ENCODE data around the gene WDR37.

Gene WDR37

GRCh38 chr10:1070919-1071318 lies 14.7 kb downstream of the WDR37 start:
- H3K27ac Mint-ChIP-seq: no peak overlapping the region
- H3K9me3 Mint-ChIP-seq: no peaks in the 10 kb centered on the region
- peaks cover 22% of the 10 kb centered on the region for H3K36me3 Mint-ChIP-seq (ENCODE audit: low read depth)
- no peaks in the 10 kb centered on the region for H3K27me3 Mint-ChIP-seq (ENCODE audit: low read depth)
- peaks cover 30% of the 10 kb centered on the region for H3K4me1 Mint-ChIP-seq (ENCODE audit: low read depth)
- H3K4me3 Mint-ChIP-seq: no peak overlapping the region

GRCh38 chr10:1074052-1074747 lies 18.0 kb downstream of the WDR37 start:
- H3K27ac Mint-ChIP-seq: no peak overlapping the region
- H3K27me3 Mint-ChIP-seq (ENCODE audit: low read depth): no peaks in the 10 kb centered on the region
- no peaks in the 10 kb centered on the region for H3K9me3 Mint-ChIP-seq
- peaks cover 12% of the 10 kb centered on the region for H3K4me1 Mint-ChIP-seq (ENCODE audit: low read depth)
- H3K4me3 Mint-ChIP-seq: no peak overlapping the region
- peaks cover 24% of the 10 kb centered on the region for H3K36me3 Mint-ChIP-seq (ENCODE audit: low read depth)

GRCh38 chr10:1074748-1075308 lies 18.6 kb downstream of the WDR37 start:
- Mint-ChIP-seq H3K4me1 (ENCODE audit: low read depth) (peaks cover 7% of the 10 kb centered on the region), H3K4me3 (no peak overlapping the region), H3K27ac (no peak overlapping the region), H3K36me3 (ENCODE audit: low read depth) (peaks cover 30% of the 10 kb centered on the region), H3K9me3 (no peaks in the 10 kb centered on the region), H3K27me3 (ENCODE audit: low read depth) (no peaks in the 10 kb centered on the region)

- Mint-ChIP-seq H3K27ac (no peak overlapping the region), H3K36me3 (ENCODE audit: low read depth) (peaks cover 49% of the 10 kb centered on the region), H3K9me3 (no peaks in the 10 kb centered on the region), H3K4me1 (ENCODE audit: low read depth) (peaks cover 4% of the 10 kb centered on the region), H3K27me3 (ENCODE audit: low read depth) (no peaks in the 10 kb centered on the region), H3K4me3 (no peak overlapping the region)
These were observed 22.5 kb downstream of the WDR37 start for GRCh38 chr10:1078668-1079067.

- Mint-ChIP-seq H3K36me3 (ENCODE audit: low read depth) (peaks cover 64% of the 10 kb centered on the region), H3K4me3 (no peak overlapping the region), H3K27me3 (ENCODE audit: low read depth) (no peaks in the 10 kb centered on the region), H3K9me3 (no peaks in the 10 kb centered on the region), H3K27ac (no peak overlapping the region), H3K4me1 (ENCODE audit: low read depth) (peaks cover 2% of the 10 kb centered on the region)
These were observed 27.4 kb downstream of the WDR37 start for GRCh38 chr10:1083581-1083980.

GRCh38 chr10:1084011-1084950 lies 28.1 kb downstream of the WDR37 start:
- Mint-ChIP-seq H3K4me3 (no peak overlapping the region), H3K9me3 (no peaks in the 10 kb centered on the region), H3K27ac (no peak overlapping the region), H3K27me3 (ENCODE audit: low read depth) (no peaks in the 10 kb centered on the region), H3K4me1 (ENCODE audit: low read depth) (peaks cover 2% of the 10 kb centered on the region), H3K36me3 (ENCODE audit: low read depth) (peaks cover 62% of the 10 kb centered on the region)

- peaks cover 58% of the 10 kb centered on the region for H3K36me3 Mint-ChIP-seq (ENCODE audit: low read depth)
- H3K27ac Mint-ChIP-seq: no peak overlapping the region
- no peak overlapping the region for H3K4me3 Mint-ChIP-seq
- H3K27me3 Mint-ChIP-seq (ENCODE audit: low read depth): no peaks in the 10 kb centered on the region
- peaks cover 2% of the 10 kb centered on the region for H3K4me1 Mint-ChIP-seq (ENCODE audit: low read depth)
- no peaks in the 10 kb centered on the region for H3K9me3 Mint-ChIP-seq
These were observed 29.1 kb downstream of the WDR37 start for GRCh38 chr10:1085258-1085657.

- Mint-ChIP-seq H3K27ac (no peak overlapping the region), H3K4me1 (ENCODE audit: low read depth) (peaks cover 2% of the 10 kb centered on the region), H3K36me3 (ENCODE audit: low read depth) (peaks cover 58% of the 10 kb centered on the region), H3K9me3 (no peaks in the 10 kb centered on the region), H3K27me3 (ENCODE audit: low read depth) (no peaks in the 10 kb centered on the region), H3K4me3 (no peak overlapping the region)
These were observed 30.6 kb downstream of the WDR37 start for GRCh38 chr10:1086787-1087186.

- peaks cover 9% of the 10 kb centered on the region for H3K4me1 Mint-ChIP-seq (ENCODE audit: low read depth)
- H3K4me3 Mint-ChIP-seq: no peak overlapping the region
- H3K9me3 Mint-ChIP-seq: no peaks in the 10 kb centered on the region
- no peaks in the 10 kb centered on the region for H3K27me3 Mint-ChIP-seq (ENCODE audit: low read depth)
- H3K36me3 Mint-ChIP-seq (ENCODE audit: low read depth): peaks cover 49% of the 10 kb centered on the region
- H3K27ac Mint-ChIP-seq: no peak overlapping the region
These were observed 33.0 kb downstream of the WDR37 start for GRCh38 chr10:1089017-1089689.

GRCh38 chr10:1090696-1091095 lies 34.5 kb downstream of the WDR37 start:
- H3K36me3 Mint-ChIP-seq (ENCODE audit: low read depth): peaks cover 40% of the 10 kb centered on the region
- H3K27me3 Mint-ChIP-seq (ENCODE audit: low read depth): no peaks in the 10 kb centered on the region
- no peak overlapping the region for H3K4me3 Mint-ChIP-seq
- peaks cover 9% of the 10 kb centered on the region for H3K4me1 Mint-ChIP-seq (ENCODE audit: low read depth)
- H3K9me3 Mint-ChIP-seq: no peaks in the 10 kb centered on the region
- H3K27ac Mint-ChIP-seq: no peak overlapping the region

- Mint-ChIP-seq H3K9me3 (no peaks in the 10 kb centered on the region), H3K4me3 (no peak overlapping the region), H3K27ac (no peak overlapping the region)
These were observed 37.5 kb downstream of the WDR37 start for GRCh38 chr10:1093696-1094095.

GRCh38 chr10:1094112-1095057 lies 38.2 kb downstream of the WDR37 start:
- H3K36me3 Mint-ChIP-seq (ENCODE audit: low read depth): peaks cover 28% of the 10 kb centered on the region

More at GRCh38 chr10:1093696-1094095, 37.5 kb downstream of the WDR37 start:
- H3K27me3 Mint-ChIP-seq (ENCODE audit: low read depth): no peaks in the 10 kb centered on the region
- peaks cover 23% of the 10 kb centered on the region for H3K36me3 Mint-ChIP-seq (ENCODE audit: low read depth)
- peaks cover 7% of the 10 kb centered on the region for H3K4me1 Mint-ChIP-seq (ENCODE audit: low read depth)

GRCh38 chr10:1095498-1095897 lies 39.3 kb downstream of the WDR37 start:
- Mint-ChIP-seq H3K27ac (no peak overlapping the region), H3K36me3 (ENCODE audit: low read depth) (peaks cover 32% of the 10 kb centered on the region), H3K27me3 (ENCODE audit: low read depth) (no peaks in the 10 kb centered on the region), H3K4me1 (ENCODE audit: low read depth) (peaks cover 16% of the 10 kb centered on the region), H3K4me3 (no peak overlapping the region), H3K9me3 (no peaks in the 10 kb centered on the region)

More at GRCh38 chr10:1094112-1095057, 38.2 kb downstream of the WDR37 start:
- H3K4me1 Mint-ChIP-seq (ENCODE audit: low read depth): peaks cover 11% of the 10 kb centered on the region
- H3K27me3 Mint-ChIP-seq (ENCODE audit: low read depth): no peaks in the 10 kb centered on the region
- H3K4me3 Mint-ChIP-seq: no peak overlapping the region
- no peak overlapping the region for H3K27ac Mint-ChIP-seq
- H3K9me3 Mint-ChIP-seq: no peaks in the 10 kb centered on the region
